H9 (cell line): ENCODE data around the gene INPP5A. TPM values are rescaled to one million over a fixed set of nuclear protein-coding genes. Genes with fewer than 3 reads are reported as not detected.
A peak's percentile ranks its signal among the peaks of the same experiment; 100 is the strongest.

Source experiments
- DNase-seq: peaks from one replicate; pipeline ENCODE4 v3.0.0-alpha.2; 2017
- H2AFZ ChIP-seq: one replicate; pipeline ENCODE4 v1.6.1; 2013; ENCODE audit warnings: mild to moderate bottlenecking, low read length, control low read depth, moderate library complexity
- H2AK5ac ChIP-seq: 2 replicates; pipeline ENCODE4 v1.6.1; 2013; ENCODE audit warnings: low read length, control low read depth, mixed read lengths; ENCODE audit not compliant: insufficient read length
- H2BK120ac ChIP-seq: one replicate; pipeline ENCODE4 v1.6.1; 2013; ENCODE audit warnings: low read depth, mild to moderate bottlenecking, low read length, control low read depth, inconsistent platforms; ENCODE audit not compliant: poor library complexity, severe bottlenecking
- H2BK12ac ChIP-seq: 2 replicates; pipeline ENCODE4 v1.6.1; 2013; ENCODE audit warnings: low read length, control low read depth, mixed read lengths, low read depth; ENCODE audit not compliant: insufficient read length
- H2BK15ac ChIP-seq: 2 replicates; pipeline ENCODE4 v1.6.1; 2013; ENCODE audit warnings: low read depth, low read length, control low read depth
- H2BK20ac ChIP-seq: one replicate; pipeline ENCODE4 v1.6.1; 2013; ENCODE audit warnings: low read depth, mild to moderate bottlenecking, low read length, control low read depth, inconsistent platforms; ENCODE audit not compliant: poor library complexity, severe bottlenecking
- H2BK5ac ChIP-seq: 2 replicates; pipeline ENCODE4 v1.6.1; 2013; ENCODE audit warnings: low read length, control low read depth, mixed read lengths; ENCODE audit not compliant: insufficient read length
- H3K14ac ChIP-seq: 2 replicates; pipeline ENCODE4 v1.6.1; 2013; ENCODE audit warnings: low read length, control low read depth; ENCODE audit not compliant: insufficient read depth
- H3K18ac ChIP-seq: 2 replicates; pipeline ENCODE4 v1.6.1; 2013; ENCODE audit warnings: low read depth, mild to moderate bottlenecking, mixed read lengths, low read length, control low read depth; ENCODE audit not compliant: insufficient read length
- H3K23ac ChIP-seq: 2 replicates; pipeline ENCODE4 v1.6.1; 2013; ENCODE audit warnings: low read length, control low read depth, mixed read lengths, low read depth; ENCODE audit not compliant: insufficient read length
- H3K23me2 ChIP-seq: 2 replicates; pipeline ENCODE4 v1.6.1; 2013; ENCODE audit warnings: low read depth, mild to moderate bottlenecking, mixed read lengths, low read length, control low read depth; ENCODE audit not compliant: insufficient read length, poor library complexity, severe bottlenecking
- H3K27ac ChIP-seq: 2 replicates; pipeline ENCODE4 v1.5.1; 2013; ENCODE audit warnings: low read length, control low read depth, mixed read lengths, low read depth; ENCODE audit not compliant: insufficient read length
- H3K27me3 ChIP-seq: 2 replicates; pipeline ENCODE4 v1.6.1; 2013; ENCODE audit warnings: low read length, control low read depth, inconsistent platforms; ENCODE audit not compliant: insufficient read depth
- H3K4ac ChIP-seq: 2 replicates; pipeline ENCODE4 v1.6.1; 2013; ENCODE audit warnings: low read depth, mild to moderate bottlenecking, control low read depth, inconsistent platforms, low read length, moderate library complexity
- H3K4me1 ChIP-seq: 2 replicates; pipeline ENCODE4 v1.6.1; 2013; ENCODE audit warnings: low read length, control low read depth, inconsistent platforms; ENCODE audit not compliant: insufficient read depth
- H3K4me2 ChIP-seq: 2 replicates; pipeline ENCODE4 v1.6.1; 2013; ENCODE audit warnings: low read length, control low read depth, mixed read lengths; ENCODE audit not compliant: insufficient read length, insufficient read depth
- H3K56ac ChIP-seq: 2 replicates; pipeline ENCODE4 v1.6.1; 2013; ENCODE audit warnings: low read depth, mild to moderate bottlenecking, mixed read lengths, low read length, control low read depth; ENCODE audit not compliant: insufficient read length
- H3K79me1 ChIP-seq: 2 replicates; pipeline ENCODE4 v1.6.1; 2013; ENCODE audit warnings: low read depth, mild to moderate bottlenecking, moderate library complexity, low read length, control low read depth, inconsistent platforms; ENCODE audit not compliant: insufficient read depth, poor library complexity, severe bottlenecking
- H3K79me2 ChIP-seq: 2 replicates; pipeline ENCODE4 v1.6.1; 2013; ENCODE audit warnings: low read length, control low read depth, inconsistent platforms; ENCODE audit not compliant: insufficient read depth
- H3K9ac ChIP-seq: 2 replicates; pipeline ENCODE4 v1.6.1; 2013; ENCODE audit warnings: low read length, control low read depth, mixed read lengths; ENCODE audit not compliant: insufficient read length; ENCODE audit errors: extremely low read depth
- H3K9me3 ChIP-seq: one replicate; pipeline ENCODE4 v1.6.1; 2013; ENCODE audit warnings: low read depth, low read length, inconsistent platforms; ENCODE audit not compliant: control insufficient read depth
- H3T11ph ChIP-seq: one replicate; pipeline ENCODE4 v1.6.1; 2013; ENCODE audit warnings: mild to moderate bottlenecking, low read length, control low read depth, inconsistent platforms
- H4K20me1 ChIP-seq: one replicate; pipeline ENCODE4 v1.6.1; 2013; ENCODE audit not compliant: control insufficient read depth, insufficient read length, insufficient read depth
- H4K5ac ChIP-seq: 2 replicates; pipeline ENCODE4 v1.6.1; 2013; ENCODE audit warnings: low read depth, mild to moderate bottlenecking, mixed read lengths, low read length, control low read depth; ENCODE audit not compliant: insufficient read length
- H4K8ac ChIP-seq: replicated peaks from 2 replicates; pipeline ENCODE4 v1.6.1; 2013; ENCODE audit warnings: low read length, control low read depth, mixed read lengths, low read depth; ENCODE audit not compliant: insufficient read length
- H4K91ac ChIP-seq: 2 replicates; pipeline ENCODE4 v1.6.1; 2013; ENCODE audit warnings: low read depth, mild to moderate bottlenecking, moderate library complexity, mixed read lengths, low read length, control low read depth; ENCODE audit not compliant: insufficient read length
- H3K27ac Mint-ChIP-seq, 3 experiments: 2 replicates in 2 of 3; 3 replicates in 1 of 3; pipeline ENCODE4 v1.8.0; 2020 to 2021; ENCODE audit warnings: mixed read lengths in 3 of 3, mild to moderate bottlenecking in 1 of 3, moderate library complexity in 1 of 3
- H3K27me3 Mint-ChIP-seq: 2 replicates; pipeline ENCODE4 v1.8.0; 2021; ENCODE audit warnings: low read depth, mild to moderate bottlenecking, moderate library complexity, mixed read lengths
- H3K36me3 Mint-ChIP-seq, 3 experiments: 2 replicates in 2 of 3; 3 replicates in 1 of 3; pipeline ENCODE4 v1.8.0; 2020 to 2021; ENCODE audit warnings: low read depth in 3 of 3, mixed read lengths in 3 of 3; ENCODE audit not compliant: insufficient read depth in 1 of 3
- H3K4me1 Mint-ChIP-seq, 2 experiments: 2 replicates each; pipeline ENCODE4 v1.8.0; 2020; ENCODE audit warnings: mixed read lengths in 2 of 2
- H3K4me3 Mint-ChIP-seq, 2 experiments: 2 replicates in 1 of 2; 3 replicates in 1 of 2; pipeline ENCODE4 v1.8.0; 2020 to 2021; ENCODE audit warnings: mild to moderate bottlenecking in 2 of 2, mixed read lengths in 2 of 2, moderate library complexity in 1 of 2
- H3K9me3 Mint-ChIP-seq, 2 experiments: 2 replicates in 1 of 2; 3 replicates in 1 of 2; pipeline ENCODE4 v1.8.0; 2020; ENCODE audit warnings: mild to moderate bottlenecking in 2 of 2, mixed read lengths in 2 of 2, moderate library complexity in 1 of 2
- CTCF ChIP-seq: fragments of 200-600 bp; sonication (generic); conservative IDR thresholded peaks from 3 replicates; pipeline ENCODE4 v1.8.0; 2021; ENCODE audit warnings: antibody characterized with exemption, mild to moderate bottlenecking
- WGBS: extraction: QIAGEN DNeasy Blood & Tissue Kit; methylation state at CpG from one replicate; pipeline ENCODE4 v1.1.7; 2013; ENCODE audit warnings: missing lambda C conversion rate, low lambda C conversion rate, mixed read lengths; ENCODE audit not compliant: insufficient read length; ENCODE audit errors: extremely low coverage; 5-methylcytosine and 5-hydroxymethylcytosine counted together
- total RNA-seq: library from RNA; stranded (reverse); gene quantifications from 2 replicates; pipeline ENCODE4 v1.2.1, GENCODE V29; 2021

Gene INPP5A
- total RNA-seq, 1 experiment from 2014 or later = 17.7 TPM

- Histone ChIP-seq H3K4me1 (no peaks in the 10 kb centered on the region), H4K20me1 (peaks cover 5% of the 10 kb centered on the region), H3K79me1 (no peaks in the 10 kb centered on the region), H3T11ph (no peak overlapping the region), H4K5ac (no peak overlapping the region), H3K23ac (no peak overlapping the region), H4K8ac (no peak overlapping the region), H2BK120ac (no peak overlapping the region), H3K79me2 (no peaks in the 10 kb centered on the region), H2BK12ac (no peak overlapping the region), H3K14ac (no peak overlapping the region), H2BK5ac (no peak overlapping the region), H2AFZ (no peak overlapping the region), H3K27me3 (no peaks in the 10 kb centered on the region), H3K23me2 (no peaks in the 10 kb centered on the region), H4K91ac (no peak overlapping the region), H3K9ac (no peak overlapping the region), H3K27ac (no peak overlapping the region), H2AK5ac (no peak overlapping the region), H3K18ac (no peak overlapping the region), H2BK20ac (no peak overlapping the region), H3K4ac (no peak overlapping the region), H3K56ac (no peak overlapping the region), H2BK15ac (no peak overlapping the region), H3K9me3 (no peaks in the 10 kb centered on the region), H3K4me2 (no peak overlapping the region)
- Mint-ChIP-seq H3K4me3 (no peak overlapping the region), H3K4me1 (peaks cover 4 to 5% of the 10 kb centered on the region in 2 experiments; a peak in 3 of 4 replicates), H3K27me3 (peaks cover 2% of the 10 kb centered on the region; the same call in 1 of the 2 replicates), H3K36me3 (peaks cover 0 to 2% (median 0%) of the 10 kb centered on the region in 3 experiments; a peak in 2 of 7 replicates), H3K9me3 (peaks cover 10 to 21% of the 10 kb centered on the region in 2 experiments; a peak in 4 of 5 replicates), H3K27ac (0 out of 7 replicates have a peak overlapping the region, but pooled peaks of 1 of the 3 experiments have one; percentile 16)
- no CpG with 5 or more reads among the region's 56 CpGs for WGBS
- DNase-seq = peak; percentile 15
- no peak for TF ChIP-seq CTCF
Measured at GRCh38 chr10:132690821-132691610, 153.4 kb downstream of the INPP5A start.
